ENCODE data around the gene LIMA1.

Gene LIMA1

DNA sequence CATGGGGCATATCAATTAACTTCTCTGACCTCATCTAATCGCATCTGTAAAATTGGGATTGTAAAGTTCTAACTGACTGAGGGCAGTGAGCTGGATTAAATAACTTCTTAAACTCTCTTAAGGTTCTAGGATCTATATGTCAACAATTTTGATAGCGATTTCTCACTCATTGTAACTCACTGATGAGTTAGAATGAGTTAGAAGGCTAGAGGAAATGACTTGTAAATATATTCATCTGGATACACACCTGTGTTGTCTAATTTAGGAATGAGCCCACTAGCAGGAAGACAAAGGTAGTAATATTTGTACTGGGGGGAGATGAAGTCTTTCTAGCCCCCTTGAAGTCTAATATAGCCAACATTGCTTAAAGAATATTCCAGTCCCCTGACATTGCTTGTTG lies 69.9 kb downstream of the LIMA1 start:
- Histone ChIP-seq H3K4me3 (ENCODE audit: low read depth in 1 of 2, low read length in 2 of 2) (no peak overlapping the region), H3K4me1 (ENCODE audit: control insufficient read depth in 1 of 2, insufficient read depth in 2 of 2, low read length in 2 of 2) (peaks cover 0 to 4% of the 10 kb centered on the region in 2 donors), H3K27ac (ENCODE audit: low read length) (no peak overlapping the region), H3K9me3 (ENCODE audit: control insufficient read depth in 1 of 2, low read length in 2 of 2) (no peaks in the 10 kb centered on the region), H3K36me3 (ENCODE audit: control insufficient read depth in 1 of 2, insufficient read depth in 2 of 2, low read length in 2 of 2) (peaks cover 0 to 7% of the 10 kb centered on the region in 2 donors), H3K27me3 (ENCODE audit: low read depth, low read length) (no peaks in the 10 kb centered on the region)

DNA sequence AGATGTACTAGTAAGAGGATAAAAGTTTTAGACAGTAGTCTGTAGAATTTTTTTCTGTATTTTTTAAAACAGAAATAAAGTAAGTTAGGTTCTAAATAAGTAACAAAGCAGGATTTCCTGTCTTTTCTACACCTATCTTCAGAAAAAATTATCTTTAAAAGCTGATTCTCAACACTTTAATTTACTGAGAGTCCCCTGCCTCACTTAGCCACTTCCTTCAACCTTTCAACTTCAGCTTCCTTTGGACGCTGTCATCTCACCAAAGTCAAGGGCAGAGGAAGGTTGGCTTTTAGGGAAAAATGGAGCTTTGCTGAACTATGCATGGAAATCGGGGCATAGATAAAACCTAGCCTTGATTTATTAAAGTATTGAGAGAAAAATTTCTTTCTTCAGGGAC lies 71.3 kb downstream of the LIMA1 start:
- H3K36me3 ChIP-seq (ENCODE audit: control insufficient read depth in 1 of 2, insufficient read depth in 2 of 2, low read length in 2 of 2) = peaks cover 0 to 7% of the 10 kb centered on the region in 2 donors
- H3K4me3 ChIP-seq (ENCODE audit: low read depth in 1 of 2, low read length in 2 of 2) = no peak overlapping the region
- H3K9me3 ChIP-seq (ENCODE audit: control insufficient read depth in 1 of 2, low read length in 2 of 2) = no peaks in the 10 kb centered on the region
- H3K27me3 ChIP-seq (ENCODE audit: low read depth, low read length) = no peaks in the 10 kb centered on the region
- H3K4me1 ChIP-seq (ENCODE audit: control insufficient read depth in 1 of 2, insufficient read depth in 2 of 2, low read length in 2 of 2) = peaks cover 0 to 4% of the 10 kb centered on the region in 2 donors
- H3K27ac ChIP-seq (ENCODE audit: low read length) = peak overlapping the region; percentile 10

DNA sequence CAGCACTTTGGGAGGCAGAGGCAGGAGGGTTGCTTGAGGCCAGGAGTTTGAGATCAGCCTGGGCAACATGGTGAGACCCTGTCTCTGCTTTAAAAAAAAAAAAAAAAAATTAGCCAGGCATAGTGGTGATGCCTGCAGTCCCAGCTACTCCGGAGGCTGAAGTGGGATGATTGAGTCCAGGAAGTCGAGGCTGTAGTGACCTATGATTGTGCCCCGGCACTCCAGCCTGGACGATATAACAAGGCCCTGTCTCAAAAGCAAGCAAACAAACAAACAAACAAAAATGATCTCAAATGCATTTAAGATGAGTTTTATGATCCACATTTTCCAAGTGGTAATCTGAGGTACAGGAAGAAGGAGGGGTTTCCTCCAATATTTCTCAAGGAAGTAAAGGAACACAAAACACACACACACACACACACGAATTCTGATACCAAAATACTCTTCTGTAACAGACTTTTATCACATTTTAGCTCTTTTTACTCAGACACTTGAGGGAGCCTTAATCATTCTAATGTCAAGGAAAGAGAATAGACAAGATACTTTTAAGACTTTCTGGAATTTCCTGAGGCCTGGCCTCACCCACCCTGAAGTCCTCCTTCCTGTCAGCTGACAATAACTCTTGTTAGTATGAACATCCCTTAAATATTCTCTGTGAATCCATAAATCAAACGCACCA lies 71.8 kb downstream of the LIMA1 start:
- H3K36me3 ChIP-seq (ENCODE audit: control insufficient read depth in 1 of 2, insufficient read depth in 2 of 2, low read length in 2 of 2) = peaks cover 0 to 7% of the 10 kb centered on the region in 2 donors
- no peaks in the 10 kb centered on the region for H3K9me3 ChIP-seq (ENCODE audit: control insufficient read depth in 1 of 2, low read length in 2 of 2)
- H3K27ac ChIP-seq (ENCODE audit: low read length) = peak overlapping the region; percentile 10
- H3K27me3 ChIP-seq (ENCODE audit: low read depth, low read length) = no peaks in the 10 kb centered on the region
- H3K4me3 ChIP-seq (ENCODE audit: low read depth in 1 of 2, low read length in 2 of 2) = no peak overlapping the region
- peaks cover 0 to 4% of the 10 kb centered on the region in 2 donors for H3K4me1 ChIP-seq (ENCODE audit: control insufficient read depth in 1 of 2, insufficient read depth in 2 of 2, low read length in 2 of 2)

DNA sequence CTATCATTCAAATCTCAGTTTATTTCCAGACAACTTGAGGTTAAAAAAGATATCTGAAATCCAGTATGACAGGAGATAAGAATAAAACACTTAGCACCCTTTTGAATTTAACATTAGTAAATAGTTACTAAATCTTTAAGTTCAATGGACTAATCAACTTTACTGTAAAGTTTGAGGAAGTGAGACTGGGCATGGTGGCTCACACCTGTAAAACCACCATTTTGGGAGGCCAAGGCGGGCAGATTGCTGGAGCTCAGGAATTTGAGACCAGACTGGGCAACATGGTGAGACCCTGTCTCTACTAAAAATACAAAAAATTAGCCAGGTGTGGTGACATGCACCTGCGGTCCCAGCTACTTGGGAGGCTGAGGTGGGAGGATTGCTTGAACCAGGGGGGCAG lies 75.9 kb downstream of the LIMA1 start:
- peaks cover 0 to 4% of the 10 kb centered on the region in 2 donors for H3K4me1 ChIP-seq (ENCODE audit: control insufficient read depth in 1 of 2, insufficient read depth in 2 of 2, low read length in 2 of 2)
- no peaks in the 10 kb centered on the region for H3K27me3 ChIP-seq (ENCODE audit: low read depth, low read length)
- H3K4me3 ChIP-seq (ENCODE audit: low read depth in 1 of 2, low read length in 2 of 2) = no peak overlapping the region
- peaks cover 25 to 29% of the 10 kb centered on the region in 2 donors for H3K36me3 ChIP-seq (ENCODE audit: control insufficient read depth in 1 of 2, insufficient read depth in 2 of 2, low read length in 2 of 2)
- H3K9me3 ChIP-seq (ENCODE audit: control insufficient read depth in 1 of 2, low read length in 2 of 2) = no peaks in the 10 kb centered on the region
- H3K27ac ChIP-seq (ENCODE audit: low read length) = no peak overlapping the region

DNA sequence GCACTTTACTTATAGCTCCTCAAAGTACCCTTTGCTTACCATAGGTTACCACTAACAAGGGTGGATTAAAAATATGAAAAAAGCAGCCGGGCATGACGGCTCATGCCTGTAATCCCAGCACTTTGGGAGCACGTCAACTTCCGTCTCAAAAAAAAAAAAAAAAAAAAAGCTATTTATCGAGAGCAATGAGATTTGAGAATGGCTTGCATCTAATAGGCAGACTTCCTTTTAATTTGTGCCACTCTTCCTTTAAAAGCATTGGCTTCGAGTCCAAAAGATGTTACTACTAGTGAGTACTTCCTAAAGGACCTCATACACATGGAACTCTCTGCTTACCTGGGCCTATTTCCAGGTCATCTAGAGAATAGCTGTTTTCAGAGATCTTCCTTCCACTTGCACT lies 77.7 kb downstream of the LIMA1 start:
- no peaks in the 10 kb centered on the region for H3K9me3 ChIP-seq (ENCODE audit: control insufficient read depth in 1 of 2, low read length in 2 of 2)
- H3K27me3 ChIP-seq (ENCODE audit: low read depth, low read length) = no peaks in the 10 kb centered on the region
- peaks cover 34 to 44% of the 10 kb centered on the region in 2 donors for H3K36me3 ChIP-seq (ENCODE audit: control insufficient read depth in 1 of 2, insufficient read depth in 2 of 2, low read length in 2 of 2)
- no peak overlapping the region for H3K27ac ChIP-seq (ENCODE audit: low read length)
- H3K4me3 ChIP-seq (ENCODE audit: low read depth in 1 of 2, low read length in 2 of 2) = no peak overlapping the region
- no peaks in the 10 kb centered on the region for H3K4me1 ChIP-seq (ENCODE audit: control insufficient read depth in 1 of 2, insufficient read depth in 2 of 2, low read length in 2 of 2)

DNA sequence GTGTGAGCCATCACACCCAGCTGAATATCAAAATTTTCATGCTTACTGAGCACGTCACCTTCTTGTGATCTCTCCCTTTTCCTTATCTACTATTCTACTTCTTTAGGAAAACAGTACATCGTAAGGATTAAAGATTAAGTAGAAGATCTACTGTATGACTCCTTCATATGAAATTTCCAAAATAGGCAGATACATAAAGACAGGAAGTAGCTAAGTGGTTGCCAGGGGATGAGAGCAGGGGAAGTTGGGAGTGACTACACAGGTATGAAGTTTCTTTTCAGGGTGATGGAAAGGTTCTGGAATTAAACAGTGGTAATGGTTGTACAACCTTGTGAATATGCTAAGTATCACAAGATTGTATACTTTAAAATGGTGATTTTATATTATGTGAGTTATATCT lies 79.6 kb downstream of the LIMA1 start:
- Histone ChIP-seq H3K4me1 (ENCODE audit: control insufficient read depth in 1 of 2, insufficient read depth in 2 of 2, low read length in 2 of 2) (no peaks in the 10 kb centered on the region), H3K27me3 (ENCODE audit: low read depth, low read length) (no peaks in the 10 kb centered on the region), H3K9me3 (ENCODE audit: control insufficient read depth in 1 of 2, low read length in 2 of 2) (no peaks in the 10 kb centered on the region), H3K4me3 (ENCODE audit: low read depth in 1 of 2, low read length in 2 of 2) (no peak overlapping the region), H3K27ac (ENCODE audit: low read length) (no peak overlapping the region), H3K36me3 (ENCODE audit: control insufficient read depth in 1 of 2, insufficient read depth in 2 of 2, low read length in 2 of 2) (peaks cover 43 to 52% of the 10 kb centered on the region in 2 donors)

DNA sequence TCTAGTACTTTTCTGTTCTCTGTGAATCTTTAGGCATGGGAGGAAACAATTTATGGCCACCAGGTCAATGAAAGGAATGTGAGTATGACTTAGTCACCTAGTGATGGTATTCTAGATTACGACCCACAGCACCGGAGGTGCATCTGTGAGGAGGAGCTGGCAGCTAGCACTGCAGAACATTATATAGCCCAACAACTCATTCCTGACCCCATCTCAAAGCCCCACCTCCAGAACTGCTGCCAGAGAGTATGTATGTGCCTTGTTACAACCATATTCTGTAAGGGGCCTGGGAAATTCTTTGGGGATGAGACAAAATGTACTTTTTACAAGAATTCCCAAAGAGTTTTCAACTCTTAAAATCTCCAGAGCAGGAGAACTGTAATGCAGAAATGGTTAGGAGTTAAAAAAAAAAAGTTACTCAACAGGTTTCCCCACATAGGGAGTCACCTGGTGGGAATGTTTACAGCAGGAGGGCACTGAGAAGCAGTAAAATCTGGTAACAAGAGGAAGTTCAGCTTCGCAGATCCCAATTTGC lies 81.3 kb downstream of the LIMA1 start:
- Histone ChIP-seq H3K36me3 (ENCODE audit: control insufficient read depth in 1 of 2, insufficient read depth in 2 of 2, low read length in 2 of 2) (peaks cover 52 to 58% of the 10 kb centered on the region in 2 donors), H3K4me1 (ENCODE audit: control insufficient read depth in 1 of 2, insufficient read depth in 2 of 2, low read length in 2 of 2) (no peaks in the 10 kb centered on the region), H3K27me3 (ENCODE audit: low read depth, low read length) (no peaks in the 10 kb centered on the region), H3K27ac (ENCODE audit: low read length) (no peak overlapping the region), H3K4me3 (ENCODE audit: low read depth in 1 of 2, low read length in 2 of 2) (no peak overlapping the region), H3K9me3 (ENCODE audit: control insufficient read depth in 1 of 2, low read length in 2 of 2) (no peaks in the 10 kb centered on the region)

DNA sequence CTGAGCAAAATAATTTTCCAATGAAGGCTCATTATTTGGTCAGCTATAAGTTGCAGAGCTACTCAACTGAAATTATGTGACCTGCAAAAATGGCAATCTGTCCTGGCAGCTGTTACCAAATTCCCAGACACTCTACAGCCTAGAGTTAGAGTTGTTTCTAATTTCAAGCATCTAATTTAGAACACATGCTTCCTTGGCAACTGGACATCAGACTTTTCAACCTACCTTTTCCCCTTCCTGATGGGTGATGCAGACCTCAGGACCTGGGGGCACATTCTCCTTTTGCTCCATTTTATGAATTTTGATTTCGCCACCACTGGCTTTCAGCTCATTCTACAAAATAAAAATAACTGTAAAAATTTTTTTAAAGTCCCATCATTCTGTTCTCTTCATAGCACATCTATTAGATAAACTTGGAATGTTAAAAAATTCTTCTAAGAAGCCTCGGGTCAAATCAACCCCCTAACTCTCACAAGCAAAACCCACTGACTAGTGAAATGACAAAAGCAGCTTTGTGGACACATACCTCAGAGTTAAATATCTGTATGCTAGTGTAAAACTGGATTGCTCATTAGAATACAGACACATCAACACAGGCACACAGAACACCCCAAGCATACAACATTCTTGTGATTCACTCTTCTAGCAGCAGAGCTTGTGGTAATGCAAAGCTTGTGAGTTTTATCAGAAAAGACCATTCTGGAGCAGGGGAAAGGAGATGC lies 82.6 kb downstream of the LIMA1 start:
- no peak overlapping the region for H3K4me3 ChIP-seq (ENCODE audit: low read depth in 1 of 2, low read length in 2 of 2)
- H3K27ac ChIP-seq (ENCODE audit: low read length) = no peak overlapping the region
- H3K4me1 ChIP-seq (ENCODE audit: control insufficient read depth in 1 of 2, insufficient read depth in 2 of 2, low read length in 2 of 2) = no peaks in the 10 kb centered on the region
- H3K9me3 ChIP-seq (ENCODE audit: control insufficient read depth in 1 of 2, low read length in 2 of 2) = no peaks in the 10 kb centered on the region
- no peaks in the 10 kb centered on the region for H3K27me3 ChIP-seq (ENCODE audit: low read depth, low read length)
- peaks cover 50 to 66% of the 10 kb centered on the region in 2 donors for H3K36me3 ChIP-seq (ENCODE audit: control insufficient read depth in 1 of 2, insufficient read depth in 2 of 2, low read length in 2 of 2)

DNA sequence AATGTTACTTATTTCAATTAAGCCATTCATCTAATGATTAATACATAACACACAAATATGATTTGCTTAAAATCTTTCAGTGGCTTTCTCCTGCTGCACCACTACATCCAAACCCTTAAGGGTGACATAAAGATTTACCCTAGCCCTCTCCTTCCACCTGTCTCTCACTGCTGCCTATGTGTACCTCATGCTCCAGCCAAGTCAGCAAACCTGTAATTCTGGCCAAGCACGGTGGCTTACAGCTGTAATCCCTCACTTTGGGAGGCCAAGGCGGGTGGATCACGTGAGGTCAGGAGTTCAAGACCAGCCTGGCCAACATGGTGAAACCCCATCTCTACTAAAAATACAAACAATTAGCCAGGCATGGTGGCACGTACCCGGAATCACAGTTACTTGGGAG lies 84.5 kb downstream of the LIMA1 start:
- Histone ChIP-seq H3K4me3 (ENCODE audit: low read depth in 1 of 2, low read length in 2 of 2) (no peak overlapping the region), H3K27ac (ENCODE audit: low read length) (no peak overlapping the region), H3K9me3 (ENCODE audit: control insufficient read depth in 1 of 2, low read length in 2 of 2) (no peaks in the 10 kb centered on the region), H3K27me3 (ENCODE audit: low read depth, low read length) (no peaks in the 10 kb centered on the region), H3K36me3 (ENCODE audit: control insufficient read depth in 1 of 2, insufficient read depth in 2 of 2, low read length in 2 of 2) (peaks cover 40 to 52% of the 10 kb centered on the region in 2 donors), H3K4me1 (ENCODE audit: control insufficient read depth in 1 of 2, insufficient read depth in 2 of 2, low read length in 2 of 2) (no peaks in the 10 kb centered on the region)

DNA sequence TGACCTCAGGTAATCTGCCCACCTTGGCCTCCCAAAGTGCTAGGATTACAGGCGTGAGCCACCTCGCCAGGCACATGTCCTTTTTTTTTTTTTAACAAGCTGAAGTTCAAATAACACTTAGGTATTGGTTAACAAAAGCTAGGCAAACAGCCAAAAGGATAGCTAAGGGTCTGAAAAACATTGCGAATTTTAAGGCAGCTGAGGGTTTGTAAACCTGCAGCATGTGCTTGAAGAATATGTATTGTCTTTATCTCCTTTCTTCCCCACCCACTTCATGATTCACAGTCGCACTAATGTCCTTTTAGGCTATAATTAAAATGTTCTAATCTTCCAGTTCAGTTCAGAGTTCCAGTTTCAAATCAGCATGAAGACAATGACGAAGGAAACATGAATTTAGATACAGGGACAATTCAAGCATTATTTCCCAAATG lies 86.0 kb downstream of the LIMA1 start:
- Histone ChIP-seq H3K27ac (ENCODE audit: low read length) (no peak overlapping the region), H3K36me3 (ENCODE audit: control insufficient read depth in 1 of 2, insufficient read depth in 2 of 2, low read length in 2 of 2) (peaks cover 40 to 44% of the 10 kb centered on the region in 2 donors), H3K27me3 (ENCODE audit: low read depth, low read length) (no peaks in the 10 kb centered on the region), H3K4me3 (ENCODE audit: low read depth in 1 of 2, low read length in 2 of 2) (no peak overlapping the region), H3K4me1 (ENCODE audit: control insufficient read depth in 1 of 2, insufficient read depth in 2 of 2, low read length in 2 of 2) (no peaks in the 10 kb centered on the region), H3K9me3 (ENCODE audit: control insufficient read depth in 1 of 2, low read length in 2 of 2) (no peaks in the 10 kb centered on the region)

DNA sequence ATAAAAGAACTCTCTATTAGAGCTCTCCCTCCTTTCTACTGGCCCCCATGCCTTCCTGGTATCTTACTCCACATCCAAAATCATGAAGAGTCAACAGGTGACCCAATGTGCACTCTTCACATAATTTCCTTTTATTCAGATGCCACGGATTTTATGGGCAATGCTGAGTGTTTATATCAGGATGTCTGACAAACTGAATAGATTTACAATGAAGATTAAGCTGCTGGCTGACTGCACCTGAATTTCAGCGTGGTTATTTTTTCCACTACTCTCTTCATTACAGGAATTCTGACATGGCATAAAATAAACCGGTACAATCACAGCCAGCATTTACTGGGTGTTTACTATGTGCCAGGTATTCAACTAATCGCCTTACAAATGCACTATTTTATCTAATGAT lies 86.8 kb downstream of the LIMA1 start:
- H3K4me1 ChIP-seq (ENCODE audit: control insufficient read depth in 1 of 2, insufficient read depth in 2 of 2, low read length in 2 of 2) = no peaks in the 10 kb centered on the region
- H3K27ac ChIP-seq (ENCODE audit: low read length) = no peak overlapping the region
- no peaks in the 10 kb centered on the region for H3K9me3 ChIP-seq (ENCODE audit: control insufficient read depth in 1 of 2, low read length in 2 of 2)
- no peak overlapping the region for H3K4me3 ChIP-seq (ENCODE audit: low read depth in 1 of 2, low read length in 2 of 2)
- H3K36me3 ChIP-seq (ENCODE audit: control insufficient read depth in 1 of 2, insufficient read depth in 2 of 2, low read length in 2 of 2) = peaks cover 38 to 41% of the 10 kb centered on the region in 2 donors
- H3K27me3 ChIP-seq (ENCODE audit: low read depth, low read length) = no peaks in the 10 kb centered on the region
